ENCODE measurements around the gene HIF3A. TPM values are rescaled to one million over a fixed set of nuclear protein-coding genes. Genes with fewer than 3 reads are reported as not detected.

Gene HIF3A
- total and polyA plus RNA-seq, 2 of the 8 experiments (the other 6 are each of a cell fraction or from before 2014, with no cell fraction given) = 38.6 to 38.8 TPM

DNA sequence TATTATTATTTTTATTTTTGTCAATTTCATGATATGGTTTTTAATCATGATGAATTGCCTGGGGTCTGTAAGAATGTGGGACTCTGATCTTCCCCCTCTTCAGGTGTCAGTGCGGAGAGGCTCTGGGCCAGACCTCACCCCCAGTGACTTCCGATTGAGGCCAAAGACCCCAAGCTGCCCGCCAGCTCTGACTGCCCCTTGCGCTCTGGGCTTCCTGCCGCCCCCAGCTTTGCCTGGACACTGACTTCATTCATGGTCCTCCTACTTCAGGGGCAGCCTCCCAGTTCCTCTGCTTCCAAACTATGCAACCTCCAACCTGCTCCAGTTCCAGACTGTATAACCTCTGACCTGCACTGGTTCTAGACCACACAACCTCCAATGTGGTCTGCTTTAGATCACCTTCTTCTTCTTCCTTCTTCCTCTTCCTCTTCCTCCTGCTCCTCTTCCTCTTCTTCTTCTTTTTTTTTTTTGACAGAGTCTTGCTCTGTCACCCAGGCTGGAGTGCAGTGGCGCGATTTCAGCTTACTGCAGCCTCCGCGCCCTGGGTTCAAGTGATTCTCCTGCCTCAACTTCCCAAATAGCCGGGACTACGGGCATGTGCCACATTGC lies 43.3 kb downstream of the HIF3A start:
- no peak overlapping the region for H2BK15ac ChIP-seq (ENCODE audit: low read length)
- H3K79me2 ChIP-seq (ENCODE audit: control insufficient read depth in 1 of 2, insufficient read depth in 2 of 2, low read length in 2 of 2) = no peaks in the 10 kb centered on the region
- no peak overlapping the region for H3K14ac ChIP-seq (ENCODE audit: insufficient read length)
- no peaks in the 10 kb centered on the region for H3K23me2 ChIP-seq (ENCODE audit: low read depth, low read length)
- POLR2A ChIA-PET (ENCODE audit: partially characterized antibody) = no interaction called here
- peaks cover 0 to 14% (median 6%) of the 10 kb centered on the region in 4 experiments; a peak in 4 of 8 replicates for H3K36me3 ChIP-seq (ENCODE audit: control insufficient read depth in 2 of 4, insufficient read depth in 4 of 4, low read length in 3 of 4)
- H3K23ac ChIP-seq (ENCODE audit: insufficient read length) = no peak overlapping the region
- H3K4ac ChIP-seq (replicated peaks; ENCODE audit: insufficient read length, low read depth, low read length) = no peak overlapping the region
- 0 out of 7 replicates have a peak overlapping the region, but pooled peaks of 1 of the 4 experiments have one; percentile 11 for H3K9ac ChIP-seq (replicated peaks in 1 of 4; ENCODE audit: extremely low read depth in 1 of 4, low read depth in 3 of 4, low read length in 3 of 4)
- WGBS, 2 experiments (ENCODE audit: extremely low coverage in 1 of 2, insufficient coverage in 1 of 2, insufficient read length in 1 of 2, insufficient replicate concordance in 2 of 2, low coverage in 1 of 2, low lambda C conversion rate in 2 of 2, missing lambda C conversion rate in 1 of 2) = 94% methylated on average over 11 of the region's 11 CpGs; no CpG with 5 or more reads in 1 of the 2 experiments
- no peaks in the 10 kb centered on the region for H4K20me1 ChIP-seq (replicated peaks in 1 of 2; ENCODE audit: control insufficient read depth in 1 of 2, insufficient read depth in 2 of 2, low read length in 2 of 2)
- H4K91ac ChIP-seq (replicated peaks; ENCODE audit: insufficient read length, low read length) = no peak overlapping the region
- H4K8ac ChIP-seq (ENCODE audit: extremely low read depth, insufficient read depth, low read length) = no peak overlapping the region
- H2BK20ac ChIP-seq (ENCODE audit: low read length) = no peak overlapping the region
- FAIRE-seq = no peak
- no peak overlapping the region for H2BK12ac ChIP-seq (ENCODE audit: low read depth, low read length)
- H3K9me3 ChIP-seq (ENCODE audit: insufficient read depth in 2 of 2, low read depth in 1 of 2, low read length in 1 of 2) = no peaks in the 10 kb centered on the region
- no peak overlapping the region for H3K56ac ChIP-seq (replicated peaks; ENCODE audit: insufficient read length, low read depth, low read length)
- H4K5ac ChIP-seq (ENCODE audit: insufficient read length, low read depth, low read length) = no peak overlapping the region
- H3K18ac ChIP-seq (ENCODE audit: extremely low read depth, low read length) = no peak overlapping the region
- no peaks in the 10 kb centered on the region for H3K27me3 ChIP-seq (replicated peaks in 1 of 4; ENCODE audit: control insufficient read depth in 3 of 4, extremely low read depth in 1 of 4, insufficient read depth in 3 of 4, low read length in 3 of 4)
- H3K4me3 ChIP-seq (ENCODE audit: extremely low read depth in 1 of 4, insufficient read depth in 2 of 4, low read depth in 3 of 4, low read length in 4 of 4) = no peak overlapping the region
- no peak overlapping the region for H2AK5ac ChIP-seq (ENCODE audit: low read depth, low read length)
- H2AFZ ChIP-seq (ENCODE audit: low read length) = no peak overlapping the region
- H3K27ac ChIP-seq (ENCODE audit: low read depth, low read length) = no peak overlapping the region
- no peaks in the 10 kb centered on the region for H3K79me1 ChIP-seq (ENCODE audit: low read depth, low read length)
- CTCF ChIA-PET (ENCODE audit: partially characterized antibody) = no interaction called here
- no peak overlapping the region for H2BK5ac ChIP-seq (ENCODE audit: low read depth, low read length)
- no peak for TF ChIP-seq HDAC2 (IDR thresholded peaks at IDR 0.05; ENCODE audit: borderline replicate concordance in 1 of 2, low read depth in 2 of 2, low read length in 2 of 2)
- no peak for TF ChIP-seq BCL11A (IDR thresholded peaks at IDR 0.05; ENCODE audit: low read depth in 2 of 2, low read length in 2 of 2)
- TF ChIP-seq KDM1A (IDR thresholded peaks at IDR 0.05; ENCODE audit: borderline replicate concordance, low read length) = no peak
- TF ChIP-seq SUZ12 (IDR thresholded peaks at IDR 0.05; ENCODE audit: low read length) = no peak
- TF ChIP-seq PHF8 (conservative IDR thresholded peaks at IDR 0.05; ENCODE audit: low read depth, low read length) = no peak
- no peak for TF ChIP-seq SIRT6 (IDR thresholded peaks at IDR 0.05; ENCODE audit: low read length)
- TF ChIP-seq CTBP2 (IDR thresholded peaks at IDR 0.05; ENCODE audit: borderline replicate concordance, insufficient read depth, insufficient read length, low read length) = no peak
- DNase-seq (ENCODE audit: low read depth in 1 of 2, low spot score in 2 of 2) = no peak
- no peak overlapping the region for H2BK120ac ChIP-seq (replicated peaks; ENCODE audit: low read depth, low read length)
- H3K4me2 ChIP-seq (ENCODE audit: insufficient read depth in 1 of 2, low read depth in 2 of 2, low read length in 2 of 2) = no peak overlapping the region
- H3K4me1 ChIP-seq (replicated peaks in 1 of 4; ENCODE audit: control insufficient read depth in 3 of 4, insufficient read depth in 4 of 4, low read length in 3 of 4) = no peaks in the 10 kb centered on the region

Measured in H1 (cell line).